Neural progenitor cell (in vitro differentiated cells): ENCODE measurements around the gene AFF2.

Experiments used
- CTCF ChIP-seq: fragments of 200-600 bp; sonication (generic); IDR thresholded peaks from 2 replicates; pipeline ENCODE4 v1.5.1; 2017; ENCODE audit warnings: antibody characterized with exemption, mild to moderate bottlenecking
- EZH2phosphoT487 ChIP-seq: fragments of 200-600 bp; sonication (generic); IDR thresholded peaks from 2 replicates; pipeline ENCODE4 v1.6.1; 2017; ENCODE audit warnings: antibody characterized with exemption

- TF ChIP-seq CTCF (no peak), EZH2phosphoT487 (no peak)
Measured at GRCh38 chrX:148632444-148632843, 132.0 kb downstream of the AFF2 start.
